Esophagus muscularis mucosa (tissue), 4 donors: ENCODE data around the gene HACD2.

Experiments
- EP300 ChIP-seq: sonication (generic); formaldehyde crosslinking; IDR thresholded peaks from one replicate; pipeline ENCODE4 v1.6.1; 2017; ENCODE audit warnings: antibody characterized with exemption
- POLR2A ChIP-seq: fragments of 450-650 bp; IDR thresholded peaks from one replicate; pipeline ENCODE4 v1.6.1; 2017; ENCODE audit warnings: antibody characterized with exemption, moderate library complexity, mild to moderate bottlenecking, low read depth
- POLR2AphosphoS5 ChIP-seq, 2 donors: sonication (generic); formaldehyde crosslinking; IDR thresholded peaks; one replicate each; pipeline ENCODE4 v1.6.1; 2017; ENCODE audit warnings: antibody characterized with exemption in 2 of 2
- TF ChIP-seq, protein P1 (sequence below), 3 experiments: fragments of 200-600 bp in 2 of 3; fragments of 450-650 bp in 1 of 3; sonication (generic) in 2 of 3; IDR thresholded peaks; one replicate each; pipeline ENCODE4 v1.5.1; 2017 to 2019; ENCODE audit warnings: antibody characterized with exemption in 3 of 3, mild to moderate bottlenecking in 2 of 3, moderate library complexity in 1 of 3

DNA sequence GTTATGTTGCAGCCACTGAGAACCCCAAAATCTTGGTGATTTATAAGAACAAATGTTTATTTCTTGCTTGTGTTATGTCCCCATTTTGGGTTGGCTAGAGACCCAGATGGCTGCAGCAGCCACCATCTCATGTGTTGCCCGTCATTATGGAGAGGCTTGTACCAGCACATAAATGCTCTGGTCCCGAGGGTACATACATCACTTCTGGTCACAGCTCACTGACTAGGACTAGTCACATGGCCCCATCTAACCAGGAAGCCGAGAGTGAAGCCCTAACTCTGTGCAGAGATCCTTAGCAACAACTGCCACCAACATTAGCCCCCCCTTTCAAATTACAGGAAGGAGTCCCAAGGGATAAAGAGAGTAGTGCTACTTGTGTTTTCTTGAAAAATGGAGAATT lies 25.5 kb upstream of the HACD2 start:
- TF ChIP-seq, protein P1, sequence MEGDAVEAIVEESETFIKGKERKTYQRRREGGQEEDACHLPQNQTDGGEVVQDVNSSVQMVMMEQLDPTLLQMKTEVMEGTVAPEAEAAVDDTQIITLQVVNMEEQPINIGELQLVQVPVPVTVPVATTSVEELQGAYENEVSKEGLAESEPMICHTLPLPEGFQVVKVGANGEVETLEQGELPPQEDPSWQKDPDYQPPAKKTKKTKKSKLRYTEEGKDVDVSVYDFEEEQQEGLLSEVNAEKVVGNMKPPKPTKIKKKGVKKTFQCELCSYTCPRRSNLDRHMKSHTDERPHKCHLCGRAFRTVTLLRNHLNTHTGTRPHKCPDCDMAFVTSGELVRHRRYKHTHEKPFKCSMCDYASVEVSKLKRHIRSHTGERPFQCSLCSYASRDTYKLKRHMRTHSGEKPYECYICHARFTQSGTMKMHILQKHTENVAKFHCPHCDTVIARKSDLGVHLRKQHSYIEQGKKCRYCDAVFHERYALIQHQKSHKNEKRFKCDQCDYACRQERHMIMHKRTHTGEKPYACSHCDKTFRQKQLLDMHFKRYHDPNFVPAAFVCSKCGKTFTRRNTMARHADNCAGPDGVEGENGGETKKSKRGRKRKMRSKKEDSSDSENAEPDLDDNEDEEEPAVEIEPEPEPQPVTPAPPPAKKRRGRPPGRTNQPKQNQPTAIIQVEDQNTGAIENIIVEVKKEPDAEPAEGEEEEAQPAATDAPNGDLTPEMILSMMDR (IDR thresholded peaks at IDR 0.05) = no peak
- TF ChIP-seq POLR2A = no peak
- peak; percentile 57 to 70 for TF ChIP-seq POLR2AphosphoS5 (IDR thresholded peaks at IDR 0.05)
- no peak for TF ChIP-seq EP300
